HEK293T (cell line): ENCODE measurements around the gene BPIFB2.

ENCODE experiments used
- CTCF ChIA-PET: fragments of 350-600 bp; formaldehyde crosslinking; extraction: SDS; loops from one replicate; lab custom pipeline; 2021; ENCODE audit warnings: antibody characterized with exemption, inconsistent platforms; lab: Yijun Ruan, JAX
- POLR2A ChIA-PET: fragments of 350-600 bp; formaldehyde crosslinking; extraction: SDS; loops from one replicate; lab custom pipeline; 2020; ENCODE audit warnings: antibody characterized with exemption, inconsistent platforms; lab: Yijun Ruan, JAX
- DNase-seq: peaks from one replicate; pipeline ENCODE4 v3.0.0; 2012; ENCODE audit warnings: mixed read lengths; ENCODE audit errors: extremely low spot score
- ARNT ChIP-seq: fragments of 450-650 bp; IDR thresholded peaks from 2 replicates; pipeline ENCODE4 v1.6.1; 2017; ENCODE audit warnings: mild to moderate bottlenecking
- BHLHE40 ChIP-seq: fragments of 450-650 bp; IDR thresholded peaks from 2 replicates; pipeline ENCODE4 v1.6.1; 2016; ENCODE audit warnings: mild to moderate bottlenecking, moderate library complexity, borderline replicate concordance
- CTBP1 ChIP-seq: fragments of 450-650 bp; IDR thresholded peaks from 2 replicates; pipeline ENCODE4 v1.6.1; 2016; ENCODE audit warnings: borderline replicate concordance
- ELF4 ChIP-seq: fragments of 450-650 bp; IDR thresholded peaks from 2 replicates; pipeline ENCODE4 v1.6.1; 2017; ENCODE audit warnings: antibody characterized with exemption
- FOXA1 ChIP-seq: fragments of 450-650 bp; IDR thresholded peaks from 2 replicates; pipeline ENCODE4 v1.6.1; 2016; ENCODE audit warnings: mild to moderate bottlenecking
- FOXK2 ChIP-seq: fragments of 450-650 bp; IDR thresholded peaks from 2 replicates; pipeline ENCODE4 v1.6.1; 2016; ENCODE audit warnings: mild to moderate bottlenecking
- FOXM1 ChIP-seq: fragments of 450-650 bp; IDR thresholded peaks from 2 replicates; pipeline ENCODE4 v1.6.1; 2017; ENCODE audit warnings: mild to moderate bottlenecking, borderline replicate concordance
- HDGF ChIP-seq: fragments of 450-650 bp; IDR thresholded peaks from 2 replicates; pipeline ENCODE4 v1.6.1; 2017; ENCODE audit warnings: antibody characterized with exemption, borderline replicate concordance
- L3MBTL2 ChIP-seq: fragments of 450-650 bp; conservative IDR thresholded peaks from 2 replicates; pipeline ENCODE4 v1.6.1; 2016; ENCODE audit warnings: mild to moderate bottlenecking
- LEF1 ChIP-seq: fragments of 450-650 bp; IDR thresholded peaks from 2 replicates; pipeline ENCODE4 v1.6.1; 2017; ENCODE audit warnings: mild to moderate bottlenecking, borderline replicate concordance
- NFRKB ChIP-seq: fragments of 450-650 bp; IDR thresholded peaks from 2 replicates; pipeline ENCODE4 v1.6.1; 2016; ENCODE audit warnings: mild to moderate bottlenecking, moderate library complexity
- SP1 ChIP-seq: fragments of 450-650 bp; IDR thresholded peaks from 2 replicates; pipeline ENCODE4 v1.6.1; 2017
- SUZ12 ChIP-seq: fragments of 450-650 bp; IDR thresholded peaks from 2 replicates; pipeline ENCODE4 v1.6.1; 2016; ENCODE audit warnings: mild to moderate bottlenecking
- TARDBP ChIP-seq: fragments of 450-650 bp; IDR thresholded peaks from 2 replicates; pipeline ENCODE4 v1.6.1; 2016
- ZNF384 ChIP-seq: fragments of 450-650 bp; IDR thresholded peaks from 2 replicates; pipeline ENCODE4 v1.6.1; 2016
- TF ChIP-seq, protein P1 (sequence below): fragments of 450-650 bp; IDR thresholded peaks from 2 replicates; pipeline ENCODE4 v1.6.1; 2016

The BPIFB2 gene

GRCh38 chr20:33070111-33071053, 62.9 kb downstream of the BPIFB2 start:
- no peak for DNase-seq
- CTCF ChIA-PET: no interaction called here
- POLR2A ChIA-PET: no interaction called here
- TF ChIP-seq CTBP1 (no peak), ARNT (no peak), FOXK2 (no peak), TARDBP (no peak), BHLHE40 (no peak), FOXA1 (no peak), L3MBTL2 (no peak), SP1 (no peak), ZNF384 (no peak), ELF4 (no peak), LEF1 (no peak), SUZ12 (no peak), FOXM1 (no peak), HDGF (no peak), NFRKB (no peak)
- TF ChIP-seq, protein P1, sequence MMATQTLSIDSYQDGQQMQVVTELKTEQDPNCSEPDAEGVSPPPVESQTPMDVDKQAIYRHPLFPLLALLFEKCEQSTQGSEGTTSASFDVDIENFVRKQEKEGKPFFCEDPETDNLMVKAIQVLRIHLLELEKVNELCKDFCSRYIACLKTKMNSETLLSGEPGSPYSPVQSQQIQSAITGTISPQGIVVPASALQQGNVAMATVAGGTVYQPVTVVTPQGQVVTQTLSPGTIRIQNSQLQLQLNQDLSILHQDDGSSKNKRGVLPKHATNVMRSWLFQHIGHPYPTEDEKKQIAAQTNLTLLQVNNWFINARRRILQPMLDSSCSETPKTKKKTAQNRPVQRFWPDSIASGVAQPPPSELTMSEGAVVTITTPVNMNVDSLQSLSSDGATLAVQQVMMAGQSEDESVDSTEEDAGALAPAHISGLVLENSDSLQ: no peak

- no peak for DNase-seq
- ChIA-PET POLR2A (no interaction called here), CTCF (no interaction called here)
- no peak for TF ChIP-seq FOXA1
- TF ChIP-seq ARNT: no peak
- TF ChIP-seq CTBP1: no peak
- no peak for TF ChIP-seq ZNF384
- no peak for TF ChIP-seq FOXK2
- no peak for TF ChIP-seq ELF4
- TF ChIP-seq BHLHE40: no peak
- TF ChIP-seq LEF1: no peak
- TF ChIP-seq, protein P1: no peak
- TF ChIP-seq TARDBP: no peak
- no peak for TF ChIP-seq SP1
- TF ChIP-seq FOXM1: no peak
- no peak for TF ChIP-seq HDGF
- no peak for TF ChIP-seq NFRKB
- no peak for TF ChIP-seq SUZ12
Observed at GRCh38 chr20:33071198-33071597, 63.7 kb downstream of the BPIFB2 start.

DNA sequence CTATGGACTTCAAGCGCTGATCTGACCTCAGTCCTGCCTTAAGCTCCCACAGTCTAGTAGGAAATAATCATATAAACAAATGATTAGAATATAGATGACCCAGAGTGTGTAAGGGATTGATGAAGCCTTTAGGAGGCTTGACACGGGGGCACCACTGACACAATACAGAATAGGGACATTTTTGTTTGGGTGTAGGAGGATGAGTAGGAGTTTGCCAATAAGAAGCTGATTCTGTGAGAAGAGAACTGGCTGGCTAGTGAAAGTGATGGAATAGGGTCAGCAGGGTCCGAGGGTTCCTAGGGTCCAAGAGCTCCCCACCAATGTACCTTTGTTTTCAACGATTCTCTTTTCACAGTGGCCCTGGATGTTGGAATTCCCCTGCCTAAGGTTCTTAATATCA, 64.9 kb downstream of the BPIFB2 start:
- POLR2A ChIA-PET: no interaction called here
- CTCF ChIA-PET: no interaction called here
- TF ChIP-seq SP1 (no peak), FOXK2 (no peak), FOXA1 (no peak), CTBP1 (no peak), L3MBTL2 (no peak), NFRKB (no peak), LEF1 (no peak), TARDBP (no peak), HDGF (no peak), SUZ12 (no peak), ELF4 (no peak), BHLHE40 (no peak), ARNT (no peak)
- TF ChIP-seq, protein P1: no peak
- no peak for DNase-seq

- DNase-seq: no peak
- ChIA-PET CTCF (no interaction called here), POLR2A (no interaction called here)
- TF ChIP-seq TARDBP: no peak
- TF ChIP-seq L3MBTL2: no peak
- TF ChIP-seq, protein P1: no peak
- no peak for TF ChIP-seq HDGF
- TF ChIP-seq ZNF384: no peak
- no peak for TF ChIP-seq FOXK2
- TF ChIP-seq BHLHE40: no peak
- no peak for TF ChIP-seq NFRKB
- TF ChIP-seq CTBP1: no peak
- no peak for TF ChIP-seq SUZ12
- no peak for TF ChIP-seq FOXA1
Observed at GRCh38 chr20:33072813-33073212, 65.3 kb downstream of the BPIFB2 start.
